K562 (cell line): ENCODE results near the gene SCLT1. TPM values are rescaled to one million over a fixed set of nuclear protein-coding genes. Genes with fewer than 3 reads are reported as not detected.

Source experiments
- ATAC-seq: fragments of 200-7000 bp; cut with Tn5 transposase; 3 replicates; pipeline ENCODE4 v1.9.1; 2020; ENCODE audit warnings: moderate library complexity
- BruUV-seq: library from RNA; stranded (reverse); fragments of 400-500 nt; replicated peaks from 2 replicates; lab custom pipeline; 2021; lab: Mats Ljungman, UMichigan
- CTCF ChIA-PET: fragments of 300-600 bp; formaldehyde crosslinking; extraction: SDS; loops from one replicate; lab custom pipeline; 2021; ENCODE audit warnings: low intra/inter-chr PET ratio; lab: Yijun Ruan, JAX
- POLR2A ChIA-PET: fragments of 300-600, 350-650 bp; sonication (Branson Sonifier 250); formaldehyde crosslinking; extraction: SDS; loops from one replicate; lab custom pipeline; 2021; ENCODE audit warnings: antibody characterized with exemption, inconsistent platforms; lab: Yijun Ruan, JAX
- DNase-seq, 4 experiments: peaks; one replicate each; pipeline versions ENCODE4 v3.0.0 to v3.0.0-alpha.2; 2011 to 2018; ENCODE audit warnings: low spot score in 3 of 4, mixed read lengths in 3 of 4; ENCODE audit errors: extremely low read depth in 1 of 4
- FAIRE-seq: peaks from 2 replicates; lab custom pipeline; 2011; peaks lifted over from hg19 to GRCh38; lab: Jason Lieb, UNC
- H2AFZ ChIP-seq: 2 replicates; pipeline ENCODE4 v1.6.0; 2011; ENCODE audit warnings: low read depth, low read length, control low read depth, inconsistent platforms
- H3K27ac ChIP-seq: fragments of 200-600 bp; 3 replicates; pipeline ENCODE4 v1.8.0; 2011; ENCODE audit warnings: low read depth, mild to moderate bottlenecking, control low read depth, inconsistent platforms, low read length, moderate library complexity, mixed read lengths; ENCODE audit errors: extremely low read depth
- H3K27me3 ChIP-seq, 2 experiments: fragments of 300-600 bp in 1 of 2; 2 replicates in 1 of 2; 3 replicates in 1 of 2; pipeline versions ENCODE4 v1.6.0 to v1.8.0; 2011; ENCODE audit warnings: inconsistent platforms in 2 of 2, low read length in 2 of 2, mild to moderate bottlenecking in 1 of 2, mixed read lengths in 1 of 2, moderate library complexity in 1 of 2; ENCODE audit not compliant: control insufficient read depth in 2 of 2, insufficient read depth in 2 of 2
- H3K36me3 ChIP-seq: fragments of 300-600 bp; 3 replicates; pipeline ENCODE4 v1.8.0; 2011; ENCODE audit warnings: mild to moderate bottlenecking, low read length, inconsistent platforms; ENCODE audit not compliant: control insufficient read depth, insufficient read depth
- H3K4me1 ChIP-seq, 2 experiments: fragments of 200-600 bp in 1 of 2; replicated peaks in 1 of 2; 2 replicates in 1 of 2; 3 replicates in 1 of 2; pipeline versions ENCODE4 v1.5.1 to v1.8.0; 2011; ENCODE audit warnings: inconsistent platforms in 2 of 2, low read length in 2 of 2, mild to moderate bottlenecking in 1 of 2, mixed read lengths in 1 of 2, moderate library complexity in 1 of 2; ENCODE audit not compliant: control insufficient read depth in 2 of 2, insufficient read depth in 2 of 2
- H3K4me2 ChIP-seq: 2 replicates; pipeline ENCODE4 v1.6.1; 2011; ENCODE audit warnings: low read length, control low read depth, inconsistent platforms, mixed read lengths; ENCODE audit not compliant: insufficient read depth
- H3K4me3 ChIP-seq: fragments of 200-600 bp; sonication (generic), shearing (Covaris generic); 2 replicates; pipeline ENCODE4 v1.5.1; 2016; ENCODE audit warnings: control low read depth, inconsistent platforms
- H3K79me2 ChIP-seq: fragments of 200-600 bp; 3 replicates; pipeline ENCODE4 v1.8.0; 2011; ENCODE audit warnings: low read length, inconsistent platforms; ENCODE audit not compliant: control insufficient read depth, insufficient read depth
- H3K9ac ChIP-seq, 2 experiments: 2 replicates each; pipeline versions ENCODE4 v1.6.0 to v1.6.1; 2011; ENCODE audit warnings: low read depth in 2 of 2, low read length in 2 of 2, control low read depth in 1 of 2, inconsistent platforms in 1 of 2, mild to moderate bottlenecking in 1 of 2, mixed read lengths in 1 of 2; ENCODE audit not compliant: insufficient read depth in 1 of 2
- H3K9me1 ChIP-seq: one replicate; pipeline ENCODE4 v1.6.0; 2011; ENCODE audit warnings: inconsistent platforms, mild to moderate bottlenecking, low read length, moderate library complexity; ENCODE audit not compliant: control insufficient read depth, insufficient read depth
- H3K9me3 ChIP-seq: replicated peaks from 2 replicates; pipeline ENCODE4 v1.5.1; 2011; ENCODE audit warnings: low read depth, low read length, inconsistent platforms; ENCODE audit not compliant: control insufficient read depth, insufficient read depth
- H4K20me1 ChIP-seq: replicated peaks from 2 replicates; pipeline ENCODE4 v1.6.1; 2011; ENCODE audit warnings: low read length, inconsistent platforms, mixed read lengths; ENCODE audit not compliant: control insufficient read depth, insufficient read depth
- ARID1B ChIP-seq: fragments of 450-650 bp; IDR thresholded peaks from 2 replicates; pipeline ENCODE4 v1.6.1; 2016; ENCODE audit warnings: antibody characterized with exemption, mild to moderate bottlenecking, inconsistent platforms
- ARNT ChIP-seq, 2 experiments: fragments of 450-650 bp; IDR thresholded peaks; 2 replicates each; pipeline ENCODE4 v1.6.1; 2016; ENCODE audit warnings: mild to moderate bottlenecking in 1 of 2
- BRD9 ChIP-seq: fragments of 450-650 bp; IDR thresholded peaks from 2 replicates; pipeline ENCODE4 v1.6.1; 2018; ENCODE audit warnings: low read depth; ENCODE audit not compliant: partially characterized antibody
- CAMTA2 ChIP-seq: fragments of 250-450 bp; sonication (Bioruptor Pico); conservative IDR thresholded peaks from 2 replicates; pipeline ENCODE4 v1.5.1; 2022
- EGR1 ChIP-seq: fragments of 450-650 bp; conservative IDR thresholded peaks from 2 replicates; pipeline ENCODE4 v1.6.1; 2017; ENCODE audit warnings: mild to moderate bottlenecking
- GABPB1 ChIP-seq: sonication (generic); formaldehyde crosslinking; IDR thresholded peaks from 2 replicates; pipeline ENCODE4 v1.8.0; 2022; ENCODE audit warnings: mild to moderate bottlenecking, missing genetic modification reagents
- JUN ChIP-seq, 2 experiments: sonication (generic) in 1 of 2; formaldehyde crosslinking in 1 of 2; IDR thresholded peaks; 2 replicates each; pipeline versions ENCODE4 v1.6.1 to v1.8.0; 2012 to 2022; ENCODE audit warnings: borderline replicate concordance in 2 of 2, mild to moderate bottlenecking in 2 of 2, improper control_type of control experiment in 1 of 2, low read depth in 1 of 2, low read length in 1 of 2, missing genetic modification reagents in 1 of 2
- L3MBTL2 ChIP-seq: fragments of 450-650 bp; IDR thresholded peaks from 2 replicates; pipeline ENCODE4 v1.6.1; 2016; ENCODE audit warnings: mild to moderate bottlenecking, moderate library complexity
- NFATC3 ChIP-seq: fragments of 450-650 bp; IDR thresholded peaks from 2 replicates; pipeline ENCODE4 v1.6.1; 2017; ENCODE audit warnings: mild to moderate bottlenecking
- NR2C1 ChIP-seq, 2 experiments: fragments of 450-650 bp; IDR thresholded peaks; 2 replicates each; pipeline ENCODE4 v1.6.1; 2017; ENCODE audit warnings: mild to moderate bottlenecking in 2 of 2, antibody characterized with exemption in 1 of 2, inconsistent platforms in 1 of 2, missing compliant biosample characterization in 1 of 2, missing genetic modification characterization in 1 of 2
- NR2C2 ChIP-seq, 2 experiments: fragments of 200-800 bp in 1 of 2; sonication (Bioruptor generic) in 1 of 2; sonication (generic) in 1 of 2; formaldehyde crosslinking in 1 of 2; IDR thresholded peaks; 2 replicates each; pipeline versions ENCODE4 v1.6.1 to v1.8.0; 2016 to 2022; ENCODE audit warnings: mild to moderate bottlenecking in 1 of 2, missing compliant biosample characterization in 1 of 2, missing genetic modification characterization in 1 of 2, missing genetic modification reagents in 1 of 2
- SMAD3 ChIP-seq: fragments of 450-650 bp; formaldehyde crosslinking; conservative IDR thresholded peaks from 2 replicates; pipeline ENCODE4 v1.4.0; 2020; ENCODE audit warnings: mild to moderate bottlenecking
- SMARCA4 ChIP-seq: fragments of 450-650 bp; IDR thresholded peaks from 2 replicates; pipeline ENCODE4 v1.6.1; 2016
- SPI1 ChIP-seq: IDR thresholded peaks from 2 replicates; pipeline ENCODE4 v1.6.1; 2011; ENCODE audit warnings: low read depth, low read length, control low read depth, borderline replicate concordance
- SRSF9 ChIP-seq: fragments of 200-400 bp; formaldehyde crosslinking; IDR thresholded peaks from 2 replicates; pipeline ENCODE4 v1.6.1; 2017; ENCODE audit warnings: low read depth, low read length, borderline replicate concordance
- ZBTB17 ChIP-seq: fragments of 450-650 bp; formaldehyde crosslinking; IDR thresholded peaks from 2 replicates; pipeline ENCODE4 v1.4.0; 2020; ENCODE audit warnings: mild to moderate bottlenecking
- ZKSCAN1 ChIP-seq: fragments of 150-350 bp; IDR thresholded peaks from 2 replicates; pipeline ENCODE4 v1.6.1; 2016; ENCODE audit warnings: low read depth, low read length
- ZNF77 ChIP-seq: fragments of 250-450 bp; sonication (Bioruptor Pico); IDR thresholded peaks from 2 replicates; pipeline ENCODE4 v1.5.0; 2020
- WGBS: fragments of 100-300 bp; shearing (Covaris generic); methylation state at CpG from one replicate; pipeline ENCODE4 v1.1.6; 2016; ENCODE audit warnings: low coverage, mixed read lengths; ENCODE audit not compliant: insufficient coverage; ENCODE audit errors: missing lambda C conversion rate; 5-methylcytosine and 5-hydroxymethylcytosine counted together
- in situ Hi-C: fragments of 300-500 bp; cut with MboI; formaldehyde crosslinking; loops from 4 replicates; pipeline ENCODE4 v1.15.0; 2018; ENCODE audit warnings: inconsistent platforms, mixed read lengths
- intact Hi-C: fragments of 100-400 bp; cut with micrococcal nuclease; formaldehyde crosslinking; loops from 2 replicates; pipeline ENCODE4 v1.14.2; 2022
- polyA plus RNA-seq, 8 experiments: library from polyadenylated mRNA; depleted of rRNA in 4 of 8; stranded (reverse) in 5 of 8; unstranded in 3 of 8; fragments of >200 nt; fragmentation: Nextera tagmentation in 2 of 8; fragmentation: Illumina TruSeq in 1 of 8; extraction: Ambion mirVana in 2 of 8; extraction: Trizol in 1 of 8; gene quantifications; 2 replicates each; pipeline versions ENCODE4 v1.2.1 to v1.2.3, GENCODE V29; 2011 to 2014; ENCODE audit warnings: inconsistent platforms in 1 of 8, missing spikeins in 1 of 8
- total RNA-seq, 7 experiments: library from RNA; depleted of rRNA in 6 of 7; stranded (reverse); fragments of >200 nt in 6 of 7; fragmentation: Illumina TruSeq in 2 of 7; extraction: Trizol in 2 of 7; gene quantifications; 2 replicates each; pipeline versions ENCODE4 v1.2.1 to v1.2.3, GENCODE V29; 2011 to 2021; ENCODE audit warnings: low replicate concordance in 1 of 7
- TF ChIP-seq, protein P1 (sequence below): sonication (generic); formaldehyde crosslinking; IDR thresholded peaks from 2 replicates; pipeline ENCODE4 v1.8.1; 2023; ENCODE audit warnings: mild to moderate bottlenecking, missing genetic modification reagents
- TF ChIP-seq, protein P2 (sequence below): fragments of 450-650 bp; IDR thresholded peaks from 2 replicates; pipeline ENCODE4 v1.6.1; 2016; ENCODE audit warnings: missing biosample characterization, missing genetic modification characterization

The SCLT1 gene
- total and polyA plus RNA-seq, 9 of the 15 experiments (the other 6 are each of a cell fraction or from before 2014, with no cell fraction given) = 8.0 to 31.9 (median 24.2) TPM

DNA sequence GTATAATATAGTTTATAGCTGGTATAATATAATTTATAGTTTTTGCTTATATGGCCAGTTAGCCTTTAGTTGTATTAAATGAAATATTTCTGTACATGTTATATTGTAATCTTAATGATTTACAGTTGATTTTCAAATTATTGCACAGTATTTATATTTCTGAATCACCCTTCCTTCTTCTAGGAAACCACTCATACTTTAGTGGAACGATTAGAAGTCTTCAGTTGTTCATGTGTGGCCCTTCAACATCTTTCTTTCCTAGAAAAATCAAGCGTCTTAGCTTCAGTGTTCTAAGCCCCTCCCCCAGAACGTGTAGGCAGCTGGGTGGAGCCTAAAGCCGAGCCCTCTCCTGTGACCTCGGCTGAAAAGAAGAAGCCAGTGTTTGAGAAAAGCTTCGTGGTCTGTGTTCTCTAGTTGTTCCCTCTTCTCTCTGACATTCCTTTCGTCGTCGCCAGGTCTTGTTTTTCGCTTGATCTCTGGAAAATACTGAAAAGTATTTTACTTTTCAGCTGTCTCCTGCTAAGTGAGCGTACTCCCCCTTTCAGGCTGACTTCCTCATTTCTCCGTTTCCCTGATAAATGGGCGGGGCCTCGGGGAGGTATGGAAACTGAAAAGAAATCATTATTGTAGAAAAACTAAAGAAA, 2.6 kb upstream of the SCLT1 start, which contains the start of gene C4orf33:
Gene C4orf33, plus strand, starts transcription at position 342 of the 644 bp plus-strand sequence. CDS start 6,459 bp downstream, outside the sequence.
- H3K4me3 ChIP-seq = peak within 1 kb of the TSS; percentile 68
- WGBS = under 1% methylated on average over 14 of the region's 14 CpGs
- H2AFZ ChIP-seq = peak within 1 kb of the TSS; percentile 97
- peaks cover 83% of the 10 kb centered on the region for H3K79me2 ChIP-seq
- H4K20me1 ChIP-seq = peaks cover 9% of the 10 kb centered on the region; the same call in 1 of the 2 replicates
- in situ Hi-C loops = no loop called here
- H3K36me3 ChIP-seq = no peaks in the 10 kb centered on the region
- peaks cover 0 to 7% of the 10 kb centered on the region in 2 experiments; a peak in 3 of 5 replicates for H3K4me1 ChIP-seq
- H3K4me2 ChIP-seq = peak within 1 kb of the TSS; percentile 87
- peak within 1 kb of the TSS; percentile 93 for H3K27ac ChIP-seq
- H3K27me3 ChIP-seq = no peaks in the 10 kb centered on the region
- H3K9ac ChIP-seq = peak within 1 kb of the TSS; percentile 83 to 85
- BruUV-seq = no TSS peak
- DNase-seq = peak; percentile 67 to 90 (median 74)
- no peaks in the 10 kb centered on the region for H3K9me3 ChIP-seq
- ChIA-PET CTCF (no interaction called here), POLR2A (interaction anchor here (0.6 to 1.4 kb wide), 2 partner anchors 20 to 543 kb away, joined by 3 to 4 read pairs; no protein-coding TSS in a partner anchor)
- peak; percentile 91 for FAIRE-seq
- ATAC-seq = peak; percentile 62
- intact Hi-C loops = loop anchor here (5.0 to 10.0 kb wide), 4 partner anchors 221 to 809 kb away; partner anchors contain the start of gene PGRMC2
- no peaks in the 10 kb centered on the region for H3K9me1 ChIP-seq
- TF ChIP-seq NR2C1 (IDR thresholded peaks at IDR 0.05) (0 out of 2 replicates have a peak, but pooled peaks have one; percentile 25), NR2C1 (tag; IDR thresholded peaks at IDR 0.05) (no peak), EGR1 (no peak), JUN (IDR thresholded peaks at IDR 0.05; ENCODE audit: borderline replicate concordance, low read depth, low read length) (no peak), JUN (CRISPR knock-in tag; IDR thresholded peaks at IDR 0.05; ENCODE audit: borderline replicate concordance) (no peak), ZNF77 (CRISPR knock-in tag) (no peak), ARID1B (0 out of 2 replicates have a peak, but pooled peaks have one; percentile 43), CAMTA2 (no peak), NR2C2 (CRISPR knock-in tag; IDR thresholded peaks at IDR 0.05) (no peak), NR2C2 (tag; IDR thresholded peaks at IDR 0.05) (peak; percentile 46), BRD9 (peak; percentile 77), ARNT (IDR thresholded peaks at IDR 0.05) (peak in 1 of 2 experiments; percentile 54; a peak in 1 of 4 replicates), SRSF9 (no peak), L3MBTL2 (peak; percentile 46; the same call in 1 of the 2 replicates), NFATC3 (no peak), SMAD3 (CRISPR knock-in tag) (no peak), SPI1 (peak; percentile 99), ZKSCAN1 (no peak), SMARCA4 (peak; percentile 82), GABPB1 (no peak), ZBTB17 (CRISPR knock-in tag) (no peak)
- TF ChIP-seq, protein P1, sequence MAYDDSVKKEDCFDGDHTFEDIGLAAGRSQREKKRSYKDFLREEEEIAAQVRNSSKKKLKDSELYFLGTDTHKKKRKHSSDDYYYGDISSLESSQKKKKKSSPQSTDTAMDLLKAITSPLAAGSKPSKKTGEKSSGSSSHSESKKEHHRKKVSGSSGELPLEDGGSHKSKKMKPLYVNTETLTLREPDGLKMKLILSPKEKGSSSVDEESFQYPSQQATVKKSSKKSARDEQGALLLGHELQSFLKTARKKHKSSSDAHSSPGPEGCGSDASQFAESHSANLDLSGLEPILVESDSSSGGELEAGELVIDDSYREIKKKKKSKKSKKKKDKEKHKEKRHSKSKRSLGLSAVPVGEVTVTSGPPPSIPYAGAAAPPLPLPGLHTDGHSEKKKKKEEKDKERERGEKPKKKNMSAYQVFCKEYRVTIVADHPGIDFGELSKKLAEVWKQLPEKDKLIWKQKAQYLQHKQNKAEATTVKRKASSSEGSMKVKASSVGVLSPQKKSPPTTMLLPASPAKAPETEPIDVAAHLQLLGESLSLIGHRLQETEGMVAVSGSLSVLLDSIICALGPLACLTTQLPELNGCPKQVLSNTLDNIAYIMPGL (CRISPR knock-in tag) = no peak
- TF ChIP-seq, protein P2, sequence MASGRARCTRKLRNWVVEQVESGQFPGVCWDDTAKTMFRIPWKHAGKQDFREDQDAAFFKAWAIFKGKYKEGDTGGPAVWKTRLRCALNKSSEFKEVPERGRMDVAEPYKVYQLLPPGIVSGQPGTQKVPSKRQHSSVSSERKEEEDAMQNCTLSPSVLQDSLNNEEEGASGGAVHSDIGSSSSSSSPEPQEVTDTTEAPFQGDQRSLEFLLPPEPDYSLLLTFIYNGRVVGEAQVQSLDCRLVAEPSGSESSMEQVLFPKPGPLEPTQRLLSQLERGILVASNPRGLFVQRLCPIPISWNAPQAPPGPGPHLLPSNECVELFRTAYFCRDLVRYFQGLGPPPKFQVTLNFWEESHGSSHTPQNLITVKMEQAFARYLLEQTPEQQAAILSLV = no peak
